Neural cell (in vitro differentiated cells): ENCODE data around the gene EIF5A. TPM values are rescaled to one million over a fixed set of nuclear protein-coding genes. Genes with fewer than 3 reads are reported as not detected.

Experiments
- H2AFZ ChIP-seq: fragments of 200-600, 300-800 bp; sonication (generic), shearing (Covaris generic); 2 replicates; pipeline ENCODE4 v1.6.0; 2014; ENCODE audit warnings: low read depth, mild to moderate bottlenecking, antibody characterized with exemption, low read length, moderate library complexity
- H3F3A ChIP-seq: fragments of 200-600 bp; shearing (Covaris generic); 2 replicates; pipeline ENCODE4 v1.6.1; 2016; ENCODE audit warnings: mild to moderate bottlenecking, moderate library complexity, mixed read lengths, antibody characterized with exemption, low read length; ENCODE audit not compliant: insufficient read depth, poor library complexity, severe bottlenecking
- H3K27ac ChIP-seq: fragments of 200-600, 300-800 bp; sonication (generic), shearing (Covaris generic); 2 replicates; pipeline ENCODE4 v1.5.1; 2014; ENCODE audit warnings: mild to moderate bottlenecking, low read length, moderate library complexity
- H3K27me3 ChIP-seq: fragments of 300-800, 200-600 bp; sonication (generic), shearing (Covaris generic); 2 replicates; pipeline ENCODE4 v1.6.0; 2014; ENCODE audit warnings: mild to moderate bottlenecking, low read depth, low read length, moderate library complexity; ENCODE audit not compliant: insufficient read depth
- H3K36me3 ChIP-seq: fragments of 300-800, 200-600 bp; sonication (generic), shearing (Covaris generic); 2 replicates; pipeline ENCODE4 v1.5.1; 2014; ENCODE audit warnings: mild to moderate bottlenecking, antibody characterized with exemption, low read length, moderate library complexity; ENCODE audit not compliant: insufficient read depth
- H3K4me2 ChIP-seq: fragments of 300-800, 200-600 bp; sonication (generic), shearing (Covaris generic); 2 replicates; pipeline ENCODE4 v1.6.0; 2014; ENCODE audit warnings: mild to moderate bottlenecking, low read length
- H3K4me3 ChIP-seq: fragments of 300-800, 200-600 bp; sonication (generic), shearing (Covaris generic); 2 replicates; pipeline ENCODE4 v1.5.1; 2014; ENCODE audit warnings: mild to moderate bottlenecking, low read length, moderate library complexity
- H3K79me2 ChIP-seq: fragments of 200-600 bp; shearing (Covaris generic); replicated peaks from 2 replicates; pipeline ENCODE4 v1.6.0; 2014; ENCODE audit warnings: mild to moderate bottlenecking, low read length, moderate library complexity; ENCODE audit not compliant: insufficient read depth
- H3K9ac ChIP-seq: fragments of 300-800, 200-600 bp; sonication (generic), shearing (Covaris generic); 2 replicates; pipeline ENCODE4 v1.6.1; 2016; ENCODE audit warnings: mild to moderate bottlenecking, low read length, mixed read lengths
- H3K9me2 ChIP-seq: fragments of 200-600 bp; shearing (Covaris generic); 2 replicates; pipeline ENCODE4 v1.6.1; 2016; ENCODE audit warnings: mild to moderate bottlenecking, low read length, mixed read lengths; ENCODE audit not compliant: insufficient read depth
- H3K9me3 ChIP-seq: fragments of 200-600, 300-800 bp; sonication (generic), shearing (Covaris generic); 2 replicates; pipeline ENCODE4 v1.6.1; 2016; ENCODE audit warnings: mild to moderate bottlenecking, mixed run types, low read length, moderate library complexity, mixed read lengths
- H4K20me1 ChIP-seq: fragments of 200-600 bp; shearing (Covaris generic); 2 replicates; pipeline ENCODE4 v1.6.1; 2016; ENCODE audit warnings: mild to moderate bottlenecking, mixed run types; ENCODE audit not compliant: insufficient read depth
- CTCF ChIP-seq: fragments of 450-650 bp; IDR thresholded peaks from 2 replicates; pipeline ENCODE4 v1.5.1; 2014; ENCODE audit warnings: antibody characterized with exemption, mild to moderate bottlenecking, moderate library complexity; ENCODE audit not compliant: poor library complexity, severe bottlenecking
- EP300 ChIP-seq: fragments of 450-650 bp; conservative IDR thresholded peaks from 2 replicates; pipeline ENCODE4 v1.6.1; 2014; ENCODE audit warnings: antibody characterized with exemption, mild to moderate bottlenecking, moderate library complexity; ENCODE audit not compliant: poor library complexity, severe bottlenecking
- EZH2 ChIP-seq: fragments of 200-600, 300-800 bp; shearing (Covaris generic), sonication (generic); IDR thresholded peaks from 2 replicates; pipeline ENCODE4 v1.6.1; 2014; ENCODE audit warnings: antibody characterized with exemption, low read length, borderline replicate concordance, mild to moderate bottlenecking; ENCODE audit not compliant: insufficient read depth, poor library complexity, severe bottlenecking
- MXI1 ChIP-seq: fragments of 450-650 bp; conservative IDR thresholded peaks from 2 replicates; pipeline ENCODE4 v1.6.1; 2014; ENCODE audit warnings: antibody characterized with exemption, mild to moderate bottlenecking; ENCODE audit not compliant: poor library complexity, severe bottlenecking
- POLR2AphosphoS5 ChIP-seq: IDR thresholded peaks from 2 replicates; pipeline ENCODE4 v1.6.1; 2012
- RAD21 ChIP-seq: fragments of 450-650 bp; conservative IDR thresholded peaks from 2 replicates; pipeline ENCODE4 v1.6.1; 2014; ENCODE audit warnings: antibody characterized with exemption, mild to moderate bottlenecking, moderate library complexity
- REST ChIP-seq: IDR thresholded peaks from 2 replicates; pipeline ENCODE4 v1.6.1; 2012; ENCODE audit warnings: borderline replicate concordance
- SMC3 ChIP-seq: fragments of 450-650 bp; conservative IDR thresholded peaks from 2 replicates; pipeline ENCODE4 v1.6.1; 2014; ENCODE audit warnings: antibody characterized with exemption, mild to moderate bottlenecking, moderate library complexity; ENCODE audit not compliant: poor library complexity
- TAF1 ChIP-seq: IDR thresholded peaks from 2 replicates; pipeline ENCODE4 v1.6.1; 2012; ENCODE audit warnings: low read depth
- polyA plus RNA-seq: library from polyadenylated mRNA; depleted of rRNA; stranded (reverse); fragments of >200 nt; gene quantifications from 2 replicates; pipeline ENCODE4 v1.2.3, GENCODE V29; 2014

EIF5A gene
- polyA plus RNA-seq, 1 donor from 2014 or later = 164 TPM

GRCh38 chr17:7281953-7282751, 25.3 kb upstream of the EIF5A start:
- TF ChIP-seq EZH2 = peak; percentile 27
- no peak for TF ChIP-seq SMC3
- TF ChIP-seq RAD21 = no peak
- no peak for TF ChIP-seq CTCF
- H3K4me2 ChIP-seq = no peak overlapping the region
- no peak overlapping the region for H2AFZ ChIP-seq
- H3K4me3 ChIP-seq = peak overlapping the region; percentile 60
- H3F3A ChIP-seq = no peaks in the 10 kb centered on the region
- no peaks in the 10 kb centered on the region for H3K36me3 ChIP-seq
- H3K9me2 ChIP-seq = no peaks in the 10 kb centered on the region
- H3K79me2 ChIP-seq = no peaks in the 10 kb centered on the region
- no peaks in the 10 kb centered on the region for H4K20me1 ChIP-seq
- H3K27me3 ChIP-seq = peaks cover 31% of the 10 kb centered on the region
- no peak overlapping the region for H3K9ac ChIP-seq
- H3K27ac ChIP-seq = no peak overlapping the region
- no peaks in the 10 kb centered on the region for H3K9me3 ChIP-seq

- no peaks in the 10 kb centered on the region for H3K9me3 ChIP-seq
- H3K4me2 ChIP-seq = no peak overlapping the region
- no peaks in the 10 kb centered on the region for H3K9me2 ChIP-seq
- H4K20me1 ChIP-seq = no peaks in the 10 kb centered on the region
- H3K79me2 ChIP-seq = no peaks in the 10 kb centered on the region
- H3K4me3 ChIP-seq = no peak overlapping the region
- H3K27ac ChIP-seq = no peak overlapping the region
- H3K36me3 ChIP-seq = no peaks in the 10 kb centered on the region
- H3K9ac ChIP-seq = no peak overlapping the region
- H2AFZ ChIP-seq = no peak overlapping the region
- no peaks in the 10 kb centered on the region for H3F3A ChIP-seq
- TF ChIP-seq MXI1 = no peak
- no peak for TF ChIP-seq POLR2AphosphoS5
- TF ChIP-seq RAD21 = no peak
- no peak for TF ChIP-seq SMC3
- no peak for TF ChIP-seq TAF1
- no peak for TF ChIP-seq EZH2
- TF ChIP-seq REST = no peak
- no peak for TF ChIP-seq EP300
- TF ChIP-seq CTCF = no peak
- H3K27me3 ChIP-seq = peaks cover 31% of the 10 kb centered on the region
These were observed 24.6 kb upstream of the EIF5A start for GRCh38 chr17:7282752-7283321.
